HCT116 (cell line): Measurements from ENCODE around the gene RALGPS1. TPM values are rescaled to one million over a fixed set of nuclear protein-coding genes. Genes with fewer than 3 reads are reported as not detected.

ENCODE experiments used
- ATAC-seq: fragments of 200-7000 bp; cut with Tn5 transposase; 2 replicates; pipeline ENCODE4 v1.9.1; 2020; ENCODE audit warnings: mild to moderate bottlenecking, moderate library complexity
- BruUV-seq: library from RNA; stranded (reverse); fragments of 400-500 nt; replicated peaks from 2 replicates; lab custom pipeline; 2021; lab: Mats Ljungman, UMichigan
- CTCF ChIA-PET: fragments of 300-600 bp; sonication (Branson Sonifier 250); formaldehyde crosslinking; loops from one replicate; lab custom pipeline; 2021; ENCODE audit warnings: antibody characterized with exemption; lab: Charles Lee
- POLR2A ChIA-PET: fragments of 300-600, 350-600 bp; sonication (Branson Sonifier 250); formaldehyde crosslinking; loops from one replicate; lab custom pipeline; 2021; ENCODE audit warnings: antibody characterized with exemption; lab: Charles Lee
- RAD21 ChIA-PET, 2 experiments: fragments of 300-600 bp; sonication (Branson Sonifier 250); formaldehyde crosslinking; loops; one replicate each; lab custom pipeline; 2023; ENCODE audit warnings: low total read pairs in 2 of 2; ENCODE audit not compliant: uncharacterized antibody in 2 of 2, unreplicated experiment in 2 of 2, low non-redundant PET in 1 of 2; lab: Charles Lee
- DNase-seq: peaks from one replicate; pipeline ENCODE4 v3.0.0-alpha.2; 2010; ENCODE audit warnings: low read depth, low spot score
- H2AFZ ChIP-seq: fragments of 200-600 bp; shearing (Covaris generic), sonication (generic); 2 replicates; pipeline ENCODE4 v1.6.1; 2017; ENCODE audit warnings: low read depth, mixed run types, mixed read lengths, antibody characterized with exemption, low read length; ENCODE audit not compliant: poor library complexity, severe bottlenecking
- H3K27ac ChIP-seq: 2 replicates; pipeline ENCODE4 v1.5.1; 2012; ENCODE audit warnings: low read depth, low read length
- H3K27me3 ChIP-seq: fragments of 200-600 bp; sonication (generic); 2 replicates; pipeline ENCODE4 v1.6.1; 2016; ENCODE audit warnings: mixed run types, low read length, mixed read lengths; ENCODE audit not compliant: insufficient read depth
- H3K36me3 ChIP-seq, 2 experiments: fragments of 200-500 bp in 1 of 2; fragments of 200-600 bp in 1 of 2; sonication (Bioruptor generic) in 1 of 2; sonication (generic) in 1 of 2; 2 replicates each; pipeline versions ENCODE4 v1.5.1 to v1.6.1; 2014 to 2016; ENCODE audit warnings: low read length in 2 of 2, inconsistent platforms in 1 of 2, mixed read lengths in 1 of 2, mixed run types in 1 of 2; ENCODE audit not compliant: insufficient read depth in 2 of 2, control insufficient read depth in 1 of 2
- H3K4me1 ChIP-seq, 2 experiments: fragments of 200-600 bp in 1 of 2; sonication (generic) in 1 of 2; 2 replicates each; pipeline versions ENCODE4 v1.5.1 to v1.6.1; 2012 to 2017; ENCODE audit warnings: low read length in 2 of 2, inconsistent platforms in 1 of 2, mild to moderate bottlenecking in 1 of 2, mixed read lengths in 1 of 2, mixed run types in 1 of 2, moderate library complexity in 1 of 2; ENCODE audit not compliant: insufficient read depth in 2 of 2, control insufficient read depth in 1 of 2
- H3K4me2 ChIP-seq: fragments of 200-600 bp; sonication (generic); 2 replicates; pipeline ENCODE4 v1.6.1; 2017; ENCODE audit warnings: mixed run types, low read length, mixed read lengths
- H3K4me3 ChIP-seq, 2 experiments: fragments of 200-600 bp in 1 of 2; sonication (generic) in 1 of 2; replicated peaks in 1 of 2; 2 replicates each; pipeline ENCODE4 v1.5.1; 2011 to 2016; ENCODE audit warnings: low read length in 2 of 2, control low read depth in 1 of 2, low read depth in 1 of 2, mild to moderate bottlenecking in 1 of 2, mixed read lengths in 1 of 2, mixed run types in 1 of 2
- H3K79me2 ChIP-seq: fragments of 200-600 bp; sonication (generic); 2 replicates; pipeline ENCODE4 v1.6.1; 2017; ENCODE audit warnings: mild to moderate bottlenecking, mixed run types, low read length, moderate library complexity, mixed read lengths; ENCODE audit not compliant: insufficient read depth
- H3K9ac ChIP-seq: fragments of 200-600 bp; sonication (generic); 2 replicates; pipeline ENCODE4 v1.6.1; 2016; ENCODE audit warnings: low read length, mixed read lengths
- H3K9me2 ChIP-seq: fragments of 200-600 bp; sonication (generic), shearing (Covaris generic); 2 replicates; pipeline ENCODE4 v1.6.1; 2017; ENCODE audit warnings: mixed run types, mild to moderate bottlenecking, moderate library complexity; ENCODE audit not compliant: insufficient read depth
- H3K9me3 ChIP-seq, 2 experiments: fragments of 200-500 bp in 1 of 2; fragments of 200-600 bp in 1 of 2; sonication (Bioruptor generic) in 1 of 2; sonication (generic) in 1 of 2; 2 replicates each; pipeline ENCODE4 v1.6.1; 2014 to 2017; ENCODE audit warnings: low read length in 2 of 2, mixed read lengths in 2 of 2, inconsistent platforms in 1 of 2, low read depth in 1 of 2, mild to moderate bottlenecking in 1 of 2, mixed run types in 1 of 2, moderate library complexity in 1 of 2; ENCODE audit not compliant: control insufficient read depth in 1 of 2, insufficient read depth in 1 of 2
- H4K20me1 ChIP-seq: fragments of 200-600 bp; sonication (generic), shearing (Covaris generic); 2 replicates; pipeline ENCODE4 v1.6.1; 2017; ENCODE audit warnings: mixed run types, mild to moderate bottlenecking, moderate library complexity; ENCODE audit not compliant: insufficient read depth
- ATF3 ChIP-seq: IDR thresholded peaks from 2 replicates; pipeline ENCODE4 v1.6.1; 2012
- CBX3 ChIP-seq: IDR thresholded peaks from 2 replicates; pipeline ENCODE4 v1.6.1; 2012; ENCODE audit warnings: low read depth
- EZH2phosphoT487 ChIP-seq: fragments of 200-600 bp; IDR thresholded peaks from 2 replicates; pipeline ENCODE4 v1.6.1; 2018; ENCODE audit warnings: antibody characterized with exemption, borderline replicate concordance
- REST ChIP-seq: IDR thresholded peaks from 2 replicates; pipeline ENCODE4 v1.6.1; 2012; ENCODE audit warnings: low read depth
- SRF ChIP-seq: IDR thresholded peaks from 2 replicates; pipeline ENCODE4 v1.6.1; 2012; ENCODE audit warnings: low read depth
- TCF7L2 ChIP-seq: IDR thresholded peaks from 2 replicates; pipeline ENCODE4 v1.7.0; 2011; ENCODE audit warnings: borderline replicate concordance, inconsistent platforms; ENCODE audit not compliant: insufficient read depth, insufficient read length; ENCODE audit errors: extremely low read depth
- ZFX ChIP-seq: fragments of 450-650 bp; IDR thresholded peaks from 2 replicates; pipeline ENCODE4 v1.6.1; 2017
- intact Hi-C: fragments of 100-400 bp; cut with micrococcal nuclease; formaldehyde crosslinking; loops from 2 replicates; pipeline ENCODE4 v1.10.0; 2022
- total RNA-seq: library from RNA; stranded (reverse); gene quantifications from one replicate; pipeline ENCODE4 v1.2.1, GENCODE V29; 2021; ENCODE audit not compliant: unreplicated experiment
- TF ChIP-seq, protein P1 (sequence below): IDR thresholded peaks from 2 replicates; pipeline ENCODE4 v1.6.1; 2012
- TF ChIP-seq, protein P2 (sequence below): IDR thresholded peaks from 2 replicates; pipeline ENCODE4 v1.6.1; 2011; ENCODE audit warnings: mild to moderate bottlenecking, low read length, moderate library complexity; ENCODE audit not compliant: insufficient replicate concordance; ENCODE audit errors: extremely low read depth

The RALGPS1 gene
- total RNA-seq, 1 experiment from 2014 or later: 7.6 TPM

- Histone ChIP-seq H3K27me3 (no peaks in the 10 kb centered on the region; the same call in 1 of the 2 replicates), H3K4me3 (no peak overlapping the region), H3K27ac (no peak overlapping the region), H3K36me3 (no peaks in the 10 kb centered on the region), H3K4me1 (peaks cover 3 to 8% of the 10 kb centered on the region in 2 experiments; a peak in 2 of 4 replicates), H2AFZ (no peak overlapping the region), H3K9me2 (no peaks in the 10 kb centered on the region), H3K79me2 (no peaks in the 10 kb centered on the region), H3K9me3 (no peaks in the 10 kb centered on the region), H4K20me1 (no peaks in the 10 kb centered on the region), H3K4me2 (no peak overlapping the region), H3K9ac (no peak overlapping the region)
- intact Hi-C loops: no loop called here
- ChIA-PET CTCF (no interaction called here), POLR2A (no interaction called here), RAD21 (no interaction called here)
- no peak for DNase-seq
- ATAC-seq: no peak
- BruUV-seq: no TSS peak
- TF ChIP-seq, protein P1, sequence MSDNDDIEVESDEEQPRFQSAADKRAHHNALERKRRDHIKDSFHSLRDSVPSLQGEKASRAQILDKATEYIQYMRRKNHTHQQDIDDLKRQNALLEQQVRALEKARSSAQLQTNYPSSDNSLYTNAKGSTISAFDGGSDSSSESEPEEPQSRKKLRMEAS: no peak
- TF ChIP-seq SRF (no peak), ATF3 (no peak), EZH2phosphoT487 (no peak), TCF7L2 (no peak), REST (no peak), CBX3 (no peak), ZFX (no peak)
- TF ChIP-seq, protein P2, sequence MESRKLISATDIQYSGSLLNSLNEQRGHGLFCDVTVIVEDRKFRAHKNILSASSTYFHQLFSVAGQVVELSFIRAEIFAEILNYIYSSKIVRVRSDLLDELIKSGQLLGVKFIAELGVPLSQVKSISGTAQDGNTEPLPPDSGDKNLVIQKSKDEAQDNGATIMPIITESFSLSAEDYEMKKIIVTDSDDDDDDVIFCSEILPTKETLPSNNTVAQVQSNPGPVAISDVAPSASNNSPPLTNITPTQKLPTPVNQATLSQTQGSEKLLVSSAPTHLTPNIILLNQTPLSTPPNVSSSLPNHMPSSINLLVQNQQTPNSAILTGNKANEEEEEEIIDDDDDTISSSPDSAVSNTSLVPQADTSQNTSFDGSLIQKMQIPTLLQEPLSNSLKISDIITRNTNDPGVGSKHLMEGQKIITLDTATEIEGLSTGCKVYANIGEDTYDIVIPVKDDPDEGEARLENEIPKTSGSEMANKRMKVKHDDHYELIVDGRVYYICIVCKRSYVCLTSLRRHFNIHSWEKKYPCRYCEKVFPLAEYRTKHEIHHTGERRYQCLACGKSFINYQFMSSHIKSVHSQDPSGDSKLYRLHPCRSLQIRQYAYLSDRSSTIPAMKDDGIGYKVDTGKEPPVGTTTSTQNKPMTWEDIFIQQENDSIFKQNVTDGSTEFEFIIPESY: no peak
These were observed 99.8 kb downstream of the RALGPS1 start for GRCh38 chr9:127014216-127014909.
